GM12872 (cell line): ENCODE measurements around the gene SH2D4B.

Experiments
- TF ChIP-seq, protein P1 (sequence below): IDR thresholded peaks from 3 replicates; pipeline ENCODE4 v1.5.1; 2011; ENCODE audit warnings: low read depth, mild to moderate bottlenecking, low read length, moderate library complexity; ENCODE audit not compliant: insufficient read depth

SH2D4B gene

DNA sequence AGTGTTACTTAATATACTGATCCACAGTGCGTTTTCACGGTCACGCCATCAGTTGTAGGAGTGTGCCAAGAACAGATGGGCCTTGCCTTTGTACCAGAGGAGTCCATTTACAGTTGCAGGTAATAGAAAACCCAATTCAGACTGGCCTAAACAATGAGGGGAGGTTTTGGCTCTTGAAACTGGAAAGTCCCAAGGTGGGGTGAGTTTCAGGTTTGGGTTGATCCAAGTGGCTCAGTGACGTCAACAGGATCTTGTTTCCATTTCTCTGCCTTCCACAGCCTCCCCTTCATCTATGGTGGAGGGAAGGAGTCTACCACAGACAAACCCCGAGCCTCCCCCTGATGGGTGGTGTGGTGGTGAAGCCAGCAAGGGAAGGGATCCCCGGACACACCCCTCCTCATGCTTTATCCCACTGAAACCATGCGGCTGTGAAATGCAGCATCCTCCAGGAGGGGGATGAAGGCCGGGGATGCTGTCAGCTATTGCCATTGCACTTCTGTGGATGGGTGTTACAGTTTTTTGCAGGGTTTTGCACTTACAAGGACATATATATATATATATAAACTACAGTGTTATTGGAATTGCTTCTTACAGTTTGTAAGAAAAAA lies 14.8 kb upstream of the SH2D4B start:
- TF ChIP-seq, protein P1, sequence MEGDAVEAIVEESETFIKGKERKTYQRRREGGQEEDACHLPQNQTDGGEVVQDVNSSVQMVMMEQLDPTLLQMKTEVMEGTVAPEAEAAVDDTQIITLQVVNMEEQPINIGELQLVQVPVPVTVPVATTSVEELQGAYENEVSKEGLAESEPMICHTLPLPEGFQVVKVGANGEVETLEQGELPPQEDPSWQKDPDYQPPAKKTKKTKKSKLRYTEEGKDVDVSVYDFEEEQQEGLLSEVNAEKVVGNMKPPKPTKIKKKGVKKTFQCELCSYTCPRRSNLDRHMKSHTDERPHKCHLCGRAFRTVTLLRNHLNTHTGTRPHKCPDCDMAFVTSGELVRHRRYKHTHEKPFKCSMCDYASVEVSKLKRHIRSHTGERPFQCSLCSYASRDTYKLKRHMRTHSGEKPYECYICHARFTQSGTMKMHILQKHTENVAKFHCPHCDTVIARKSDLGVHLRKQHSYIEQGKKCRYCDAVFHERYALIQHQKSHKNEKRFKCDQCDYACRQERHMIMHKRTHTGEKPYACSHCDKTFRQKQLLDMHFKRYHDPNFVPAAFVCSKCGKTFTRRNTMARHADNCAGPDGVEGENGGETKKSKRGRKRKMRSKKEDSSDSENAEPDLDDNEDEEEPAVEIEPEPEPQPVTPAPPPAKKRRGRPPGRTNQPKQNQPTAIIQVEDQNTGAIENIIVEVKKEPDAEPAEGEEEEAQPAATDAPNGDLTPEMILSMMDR, result no peak

DNA sequence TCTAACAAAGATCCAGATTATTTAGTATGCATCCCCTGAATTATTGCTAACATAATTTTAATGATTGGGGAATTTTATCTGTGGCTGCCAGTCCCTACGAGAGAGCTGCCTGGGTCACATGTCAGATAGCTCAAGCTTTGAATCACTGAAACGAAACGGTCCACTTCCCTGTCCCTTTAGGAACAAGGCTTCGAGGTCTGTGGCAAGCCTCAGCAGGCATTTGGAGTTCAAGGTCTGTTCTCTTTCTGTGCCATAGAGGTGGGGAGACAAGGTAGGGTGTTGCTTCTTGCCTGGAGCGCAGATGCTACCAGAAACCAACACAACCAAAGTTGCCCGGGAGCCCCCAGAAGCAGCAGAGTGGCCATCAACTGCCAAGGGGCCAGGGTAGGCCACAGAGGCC lies 13.9 kb upstream of the SH2D4B start:
- TF ChIP-seq, protein P1, result no peak

DNA sequence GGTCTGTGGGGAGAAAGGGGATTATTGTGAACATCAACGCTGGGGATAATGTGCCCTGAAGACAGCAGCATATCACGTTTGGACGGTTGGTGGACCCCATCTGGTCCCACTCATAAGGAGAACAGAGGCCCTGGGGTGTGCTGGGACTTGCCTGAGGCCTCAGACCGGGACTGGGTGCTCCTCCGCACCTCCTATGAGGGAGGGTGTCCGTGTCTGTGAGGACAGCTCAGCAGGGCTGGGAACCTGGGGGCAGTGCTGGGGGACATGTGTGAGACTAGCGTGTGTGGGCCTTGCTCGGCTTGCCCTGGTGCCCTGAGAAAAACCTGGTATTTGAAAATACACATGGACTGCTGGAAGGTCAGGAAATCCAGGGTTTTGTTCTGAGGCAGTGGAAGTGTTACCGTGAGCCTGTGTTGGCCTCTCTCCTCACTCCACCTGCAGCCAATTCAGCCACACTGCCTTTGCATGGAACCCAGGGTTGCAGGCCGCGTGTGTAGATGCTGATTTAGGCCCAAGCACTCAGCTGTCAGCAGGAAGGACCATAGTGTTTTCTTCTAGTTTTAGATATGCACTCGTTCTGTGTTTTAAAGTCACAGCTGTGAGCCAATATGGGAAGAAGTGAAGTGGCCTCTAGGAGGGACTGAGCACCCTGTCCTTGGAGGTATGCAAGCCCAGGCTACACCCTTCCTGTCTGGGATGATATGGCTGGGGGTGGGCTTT lies 13.4 kb upstream of the SH2D4B start:
- TF ChIP-seq, protein P1, result no peak

DNA sequence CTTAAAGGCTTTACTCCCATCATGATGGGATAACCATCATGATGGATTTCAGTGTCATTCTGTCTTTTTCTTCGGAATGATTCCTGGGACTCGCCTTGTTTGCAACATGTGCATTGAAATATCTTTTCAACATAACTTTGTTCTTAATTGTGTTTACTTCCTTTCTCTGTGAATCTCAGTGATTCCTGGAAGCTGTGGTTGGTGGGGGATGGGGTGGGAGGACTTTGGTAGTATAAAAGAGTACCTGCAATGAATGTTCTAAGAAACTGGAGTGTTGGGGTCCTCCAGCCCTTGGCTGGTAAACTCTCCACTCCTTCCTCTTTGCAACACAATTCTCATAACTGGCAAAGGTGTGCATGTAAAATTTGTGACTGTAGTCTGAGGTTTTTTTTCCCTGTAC lies 11.5 kb upstream of the SH2D4B start:
- TF ChIP-seq, protein P1, result no peak

DNA sequence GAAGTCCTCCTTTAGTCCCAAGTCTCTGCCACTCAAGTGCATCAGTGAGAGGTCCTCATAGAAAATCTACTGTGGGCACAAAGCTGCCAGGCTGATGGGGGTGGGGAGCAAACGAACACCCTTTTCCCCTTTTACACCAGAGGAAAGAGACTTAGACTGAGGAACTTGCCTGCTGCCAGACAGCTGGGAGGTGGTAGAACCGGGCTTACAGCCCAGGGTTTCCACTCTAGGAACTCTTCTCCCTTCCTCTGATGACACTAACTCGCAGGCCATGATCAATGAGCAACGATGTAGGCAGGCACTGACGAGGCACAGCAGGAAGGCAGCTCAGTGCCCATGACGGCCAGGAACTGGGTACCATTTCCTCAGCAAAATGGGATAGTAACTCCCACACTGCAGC lies 11.0 kb upstream of the SH2D4B start:
- TF ChIP-seq, protein P1, result no peak

DNA sequence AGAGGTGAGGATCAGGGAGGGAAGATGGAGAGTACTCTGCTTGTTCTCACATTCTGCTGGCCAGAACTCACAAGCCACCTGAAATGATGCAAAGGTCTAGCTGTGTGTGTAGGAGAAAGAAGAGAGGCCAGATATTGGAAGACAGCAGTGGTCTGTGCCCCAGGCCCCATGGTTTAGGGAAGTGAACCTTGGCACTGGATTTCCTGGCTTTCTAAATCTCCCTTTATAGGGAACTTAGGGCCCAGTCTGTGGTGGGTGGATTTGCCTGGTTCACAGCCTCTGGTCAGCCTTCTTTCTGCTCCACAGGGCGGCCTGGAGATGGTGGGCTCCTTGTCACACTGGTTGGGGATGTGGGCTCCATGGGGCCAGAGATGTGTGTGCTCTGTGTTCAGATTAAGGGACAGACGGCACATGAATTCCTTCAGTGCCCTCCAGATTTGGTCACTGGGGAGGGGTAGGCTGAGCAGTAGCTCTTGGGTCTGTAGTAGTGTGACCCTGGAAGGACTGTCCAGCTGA lies 9.5 kb upstream of the SH2D4B start:
- TF ChIP-seq, protein P1, result no peak

DNA sequence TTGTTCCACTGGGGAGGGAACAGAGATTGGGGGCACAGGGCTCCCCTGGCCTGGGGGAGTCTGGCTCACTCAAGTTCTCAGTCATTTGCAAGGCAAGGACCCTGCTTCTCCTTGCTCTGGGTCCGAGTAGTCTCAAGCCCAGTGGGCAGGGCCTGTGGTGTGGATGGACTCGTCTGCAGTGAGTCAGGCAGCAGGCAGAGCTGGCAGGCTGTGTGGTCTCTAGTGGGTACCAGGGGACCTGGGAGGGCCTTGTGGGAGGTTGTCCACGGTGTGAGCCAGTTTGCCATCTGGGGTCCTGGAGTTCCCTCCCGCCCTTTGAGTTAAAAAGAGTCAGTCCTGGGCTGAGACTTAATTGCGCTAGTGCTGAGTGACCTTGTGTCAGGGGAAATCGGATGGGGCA lies 8.8 kb upstream of the SH2D4B start:
- TF ChIP-seq, protein P1, result no peak
